ENCODE results near the gene PRPSAP1.
"Not testable (repeated sequence)": the region's sequence is repeated elsewhere in the genome, so short reads cannot be mapped to it uniquely, and the experiment has no call there.

PRPSAP1 gene

GRCh38 chr17:76276461-76277299 lies 77.0 kb downstream of the PRPSAP1 start:
- no peak for DNase-seq (ENCODE audit: low read depth)

GRCh38 chr17:76276069-76276431 lies 77.7 kb downstream of the PRPSAP1 start:
- no peak for DNase-seq (ENCODE audit: low read depth)

DNA sequence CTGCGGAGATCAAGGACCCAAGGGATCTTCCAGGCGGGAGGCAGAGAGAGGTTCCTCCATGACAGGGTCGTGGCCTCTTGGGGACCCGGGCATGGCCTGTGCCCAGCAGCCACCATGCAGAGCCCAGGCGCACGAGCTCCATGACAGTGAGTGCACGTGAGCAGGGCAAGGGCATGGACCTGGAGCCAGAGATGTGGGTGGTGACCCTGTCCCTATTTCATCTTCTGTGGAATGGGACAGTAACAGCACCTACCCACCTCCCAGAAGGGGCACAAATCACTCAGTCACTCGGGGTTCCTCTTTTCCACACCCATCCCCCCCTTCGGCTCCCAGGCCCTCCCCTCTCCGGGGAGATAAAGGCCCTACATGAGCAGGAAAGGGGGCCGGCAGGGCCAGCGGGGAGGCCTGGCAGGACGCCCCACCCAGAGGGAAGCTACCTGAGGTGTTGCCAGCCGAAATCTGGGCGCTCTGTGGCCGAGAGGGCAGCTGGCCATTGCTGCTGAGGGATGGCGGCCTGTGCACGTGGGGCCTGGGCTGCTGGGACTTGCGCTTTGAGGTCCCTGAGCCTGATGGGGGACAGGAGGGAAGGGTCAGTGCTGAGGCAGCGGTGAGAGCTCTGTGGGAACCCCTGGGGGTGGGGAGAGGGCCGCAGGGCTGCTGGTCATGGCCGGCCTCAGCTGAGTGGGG lies 78.2 kb downstream of the PRPSAP1 start:
- no peak for DNase-seq (ENCODE audit: low read depth)

- DNase-seq (ENCODE audit: low read depth) = no peak
These were observed 79.4 kb downstream of the PRPSAP1 start for GRCh38 chr17:76274112-76274956.

- DNase-seq (ENCODE audit: low read depth) = no peak
These were observed 80.1 kb downstream of the PRPSAP1 start for GRCh38 chr17:76273445-76274111.

GRCh38 chr17:76272541-76273444 lies 80.9 kb downstream of the PRPSAP1 start:
- no peak for DNase-seq (ENCODE audit: low read depth)

DNA sequence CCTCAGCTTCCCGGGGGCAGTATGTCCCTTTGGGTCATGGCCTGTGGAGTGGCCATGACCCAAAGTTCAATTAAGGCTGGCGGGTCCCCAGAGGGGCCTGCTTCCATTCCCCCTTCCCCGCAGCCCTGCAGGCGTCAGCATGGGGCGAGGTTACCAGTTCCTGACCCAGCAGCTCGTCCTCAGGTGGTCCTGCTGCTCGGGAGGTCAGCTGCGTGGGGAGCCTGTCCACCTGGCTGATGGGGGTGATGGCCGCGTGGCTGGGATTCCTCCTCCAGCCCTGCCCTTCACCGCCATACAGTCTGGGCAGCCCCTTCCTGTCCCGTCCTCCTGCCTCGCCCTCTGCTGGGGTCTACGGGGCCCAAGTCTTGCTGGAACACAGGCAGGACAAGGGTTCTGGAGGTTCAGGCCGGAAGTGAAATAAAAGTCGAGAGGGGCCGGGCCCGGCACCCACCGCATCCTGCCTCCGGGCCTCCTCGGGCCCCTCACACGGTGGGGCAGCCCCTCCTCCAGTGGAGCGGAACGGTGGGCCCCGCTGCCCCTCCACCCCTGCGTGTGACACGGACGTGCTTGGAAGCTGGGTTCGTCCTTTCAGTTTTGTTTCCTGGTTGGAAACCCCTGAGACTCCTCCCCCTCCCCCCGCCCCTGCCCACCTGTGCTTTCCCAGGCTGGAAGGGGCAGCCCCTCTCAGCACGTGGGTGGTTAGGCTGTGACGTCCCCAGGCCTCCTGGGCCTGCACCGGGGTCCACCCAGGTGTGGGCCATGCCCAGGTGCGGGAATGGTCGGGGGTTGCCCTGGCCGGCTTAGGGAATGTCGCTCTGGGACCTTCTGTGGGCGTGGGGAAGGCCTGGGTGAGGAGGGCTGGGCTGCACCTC lies 81.8 kb downstream of the PRPSAP1 start:
- DNase-seq (ENCODE audit: low read depth) = peak; percentile 64

- DNase-seq (ENCODE audit: low read depth) = no peak
These were observed 82.7 kb downstream of the PRPSAP1 start for GRCh38 chr17:76270770-76271668.

GRCh38 chr17:76270127-76270592 lies 83.6 kb downstream of the PRPSAP1 start:
- no peak for DNase-seq (ENCODE audit: low read depth)

- DNase-seq (ENCODE audit: low read depth) = no peak
These were observed 84.4 kb downstream of the PRPSAP1 start for GRCh38 chr17:76268991-76269981.

- DNase-seq (ENCODE audit: low read depth) = no peak
These were observed 85.5 kb downstream of the PRPSAP1 start for GRCh38 chr17:76268015-76268749.

DNA sequence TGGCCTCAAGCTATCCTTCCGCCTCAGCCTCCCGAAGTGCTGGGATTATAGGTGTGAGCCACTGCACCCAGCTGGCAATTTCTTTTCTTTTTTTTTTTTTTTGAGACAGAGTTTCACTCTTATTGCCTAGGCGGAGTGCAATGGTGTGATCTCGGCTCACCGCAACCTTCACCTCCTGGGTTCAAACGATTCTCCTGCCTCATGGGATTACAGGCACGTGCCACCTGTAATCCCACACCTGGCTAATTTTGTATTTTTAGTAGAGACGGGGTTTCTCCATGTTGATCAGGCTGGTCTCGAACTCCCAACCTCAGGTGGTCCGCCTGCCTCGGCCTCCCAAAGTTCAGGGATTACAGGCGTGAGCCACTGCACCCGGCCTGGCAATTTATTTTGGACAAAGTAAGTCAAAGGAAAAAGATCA lies 86.1 kb downstream of the PRPSAP1 start:
- not testable (repeated sequence) for DNase-seq (ENCODE audit: low read depth)

GRCh38 chr17:76267051-76267576 lies 86.6 kb downstream of the PRPSAP1 start:
- no peak for DNase-seq (ENCODE audit: low read depth)

GRCh38 chr17:76266244-76266938 lies 87.3 kb downstream of the PRPSAP1 start:
- no peak for DNase-seq (ENCODE audit: low read depth)

- no peak for DNase-seq (ENCODE audit: low read depth)
These were observed 88.0 kb downstream of the PRPSAP1 start for GRCh38 chr17:76265624-76266243.

Data from stimulated activated CD8-positive, alpha-beta memory T cell treated with anti-CD3 and anti-CD28 coated beads, Interleukin-7, amount 100 ng/mL, for 24 hours (primary cell).